Measurements from ENCODE around the gene GDI1.

The GDI1 gene

GRCh38 chrX:154435171-154435733, 1.7 kb upstream of the GDI1 start:
- TF ChIP-seq Cebpa-rat (IDR thresholded peaks at IDR 0.05) = no peak
- H3K27ac ChIP-seq = no peak overlapping the region
- no peak overlapping the region for H3K4me2 ChIP-seq
- peaks cover 5 to 77% (median 46%) of the 10 kb centered on the region in 11 experiments; a peak in 19 of 22 replicates for H4K20me1 ChIP-seq
- no peak overlapping the region for H3K9ac ChIP-seq
- H3K9me3 ChIP-seq (replicated peaks in 1 of 11) = peaks cover 0 to 25% (median 12%) of the 10 kb centered on the region in 11 experiments; a peak in 12 of 22 replicates
- H3K27me3 ChIP-seq = peaks cover 3 to 55% (median 31%) of the 10 kb centered on the region in 11 experiments; a peak in 16 of 22 replicates
- peaks cover 15 to 63% (median 47%) of the 10 kb centered on the region in 11 experiments; a peak in 21 of 22 replicates for H3K36me3 ChIP-seq
- no peak overlapping the region for H3K4me3 ChIP-seq
- peaks cover 23 to 54% (median 39%) of the 10 kb centered on the region in 10 experiments for H3K4me1 ChIP-seq

- H3K4me1 ChIP-seq = peaks cover 13 to 47% (median 27%) of the 10 kb centered on the region in 10 experiments; a peak in 19 of 20 replicates
- H3K27me3 ChIP-seq = peaks cover 3 to 50% (median 31%) of the 10 kb centered on the region in 11 experiments; a peak in 16 of 22 replicates
- H3K9me3 ChIP-seq (replicated peaks in 1 of 11) = peaks cover 0 to 29% (median 12%) of the 10 kb centered on the region in 11 experiments; a peak in 12 of 22 replicates
- peak overlapping the region; percentile 66 to 83 (median 77) for H3K4me3 ChIP-seq
- H4K20me1 ChIP-seq = peaks cover 5 to 81% (median 52%) of the 10 kb centered on the region in 11 experiments; a peak in 20 of 22 replicates
- H3K4me2 ChIP-seq = peak overlapping the region; percentile 51 to 83 (median 70)
- H3K36me3 ChIP-seq = peaks cover 22 to 73% (median 54%) of the 10 kb centered on the region in 11 experiments; a peak in 21 of 22 replicates
- peak overlapping the region; percentile 79 to 89 (median 84) for H3K9ac ChIP-seq
- H3K27ac ChIP-seq = peak overlapping the region; percentile 73 to 90 (median 86); a peak in 21 of 22 replicates
- no peak for TF ChIP-seq Cebpa-rat (IDR thresholded peaks at IDR 0.05)
Measured at GRCh38 chrX:154436374-154436982, 476 bp upstream of the GDI1 start.

- peak overlapping the region in 7 of 11 experiments; percentile 22 to 89 (median 55); a peak in 12 of 22 replicates for H3K27ac ChIP-seq
- H3K9ac ChIP-seq = peak overlapping the region; percentile 73 to 89 (median 82)
- H3K36me3 ChIP-seq = peaks cover 22 to 70% (median 48%) of the 10 kb centered on the region in 11 experiments; a peak in 20 of 22 replicates
- peak overlapping the region; percentile 79 to 90 (median 86) for H3K4me2 ChIP-seq
- H4K20me1 ChIP-seq = peaks cover 5 to 79% (median 49%) of the 10 kb centered on the region in 11 experiments; a peak in 20 of 22 replicates
- TF ChIP-seq Cebpa-rat (IDR thresholded peaks at IDR 0.05) = no peak
- peak overlapping the region; percentile 66 to 83 (median 77) for H3K4me3 ChIP-seq
- H3K27me3 ChIP-seq = peaks cover 3 to 51% (median 23%) of the 10 kb centered on the region in 11 experiments; a peak in 16 of 22 replicates
- peaks cover 13 to 29% (median 20%) of the 10 kb centered on the region in 10 experiments; a peak in 18 of 20 replicates for H3K4me1 ChIP-seq
- peaks cover 0 to 30% (median 12%) of the 10 kb centered on the region in 11 experiments; a peak in 12 of 22 replicates for H3K9me3 ChIP-seq (replicated peaks in 1 of 11)
Measured at GRCh38 chrX:154437971-154438893, 1.3 kb downstream of the GDI1 start.

GRCh38 chrX:154439841-154440240, 2.9 kb downstream of the GDI1 start:
- Histone ChIP-seq H3K27ac (no peak overlapping the region), H3K9me3 (replicated peaks in 1 of 11) (peaks cover 0 to 33% (median 12%) of the 10 kb centered on the region in 11 experiments; a peak in 12 of 22 replicates), H3K4me2 (no peak overlapping the region), H3K27me3 (peaks cover 0 to 44% (median 16%) of the 10 kb centered on the region in 11 experiments; a peak in 15 of 22 replicates), H3K4me3 (no peak overlapping the region), H3K9ac (no peak overlapping the region), H3K4me1 (peaks cover 19 to 36% (median 28%) of the 10 kb centered on the region in 10 experiments; a peak in 18 of 20 replicates), H3K36me3 (peaks cover 14 to 54% (median 33%) of the 10 kb centered on the region in 11 experiments; a peak in 18 of 22 replicates), H4K20me1 (peaks cover 0 to 69% (median 43%) of the 10 kb centered on the region in 11 experiments; a peak in 19 of 22 replicates)
- TF ChIP-seq Cebpa-rat (IDR thresholded peaks at IDR 0.05) = no peak

GRCh38 chrX:154440623-154441357, 3.8 kb downstream of the GDI1 start:
- Histone ChIP-seq H4K20me1 (peaks cover 3 to 68% (median 43%) of the 10 kb centered on the region in 11 experiments; a peak in 19 of 22 replicates), H3K4me1 (peaks cover 21 to 42% (median 33%) of the 10 kb centered on the region in 10 experiments; a peak in 19 of 20 replicates), H3K36me3 (peaks cover 10 to 46% (median 24%) of the 10 kb centered on the region in 11 experiments; a peak in 14 of 22 replicates), H3K4me3 (no peak overlapping the region), H3K9ac (no peak overlapping the region), H3K27ac (no peak overlapping the region), H3K4me2 (no peak overlapping the region), H3K27me3 (peaks cover 0 to 44% (median 11%) of the 10 kb centered on the region in 11 experiments; a peak in 15 of 22 replicates), H3K9me3 (replicated peaks in 1 of 11) (peaks cover 0 to 37% (median 12%) of the 10 kb centered on the region in 11 experiments; a peak in 12 of 22 replicates)
- TF ChIP-seq Cebpa-rat (IDR thresholded peaks at IDR 0.05) = no peak

- Histone ChIP-seq H3K9me3 (replicated peaks in 1 of 11) (peaks cover 0 to 33% (median 12%) of the 10 kb centered on the region in 11 experiments; a peak in 12 of 22 replicates), H3K4me1 (peaks cover 22 to 41% (median 31%) of the 10 kb centered on the region in 10 experiments; a peak in 19 of 20 replicates), H3K4me3 (no peak overlapping the region), H4K20me1 (peaks cover 7 to 70% (median 46%) of the 10 kb centered on the region in 11 experiments; a peak in 20 of 22 replicates), H3K36me3 (peaks cover 10 to 47% (median 25%) of the 10 kb centered on the region in 11 experiments; a peak in 14 of 22 replicates), H3K27me3 (peaks cover 0 to 52% (median 19%) of the 10 kb centered on the region in 11 experiments; a peak in 15 of 22 replicates), H3K4me2 (no peak overlapping the region), H3K9ac (no peak overlapping the region), H3K27ac (no peak overlapping the region)
- no peak for TF ChIP-seq Cebpa-rat (IDR thresholded peaks at IDR 0.05)
Measured at GRCh38 chrX:154441564-154441963, 4.6 kb downstream of the GDI1 start.

GRCh38 chrX:154441984-154442707, 5.2 kb downstream of the GDI1 start:
- Histone ChIP-seq H3K4me1 (peaks cover 22 to 44% (median 34%) of the 10 kb centered on the region in 10 experiments; a peak in 19 of 20 replicates), H3K27ac (no peak overlapping the region), H4K20me1 (peaks cover 7 to 76% (median 48%) of the 10 kb centered on the region in 11 experiments; a peak in 20 of 22 replicates), H3K9ac (no peak overlapping the region), H3K27me3 (peaks cover 0 to 58% (median 25%) of the 10 kb centered on the region in 11 experiments; a peak in 15 of 22 replicates), H3K4me2 (no peak overlapping the region), H3K9me3 (replicated peaks in 1 of 11) (peaks cover 0 to 30% (median 12%) of the 10 kb centered on the region in 11 experiments; a peak in 12 of 22 replicates), H3K4me3 (no peak overlapping the region), H3K36me3 (peaks cover 10 to 53% (median 30%) of the 10 kb centered on the region in 11 experiments; a peak in 14 of 22 replicates)
- no peak for TF ChIP-seq Cebpa-rat (IDR thresholded peaks at IDR 0.05)

All from BLaER1 treated with 17β-estradiol and CSF1 and Interleukin-3, amounts not matched to agents 10 nM and 100 nM (cell line).